Ishikawa (cell line): ENCODE results near the gene L2HGDH.

ENCODE experiments used
- CEBPB ChIP-seq: IDR thresholded peaks from 2 replicates; pipeline ENCODE4 v1.6.1; 2012
- EP300 ChIP-seq: IDR thresholded peaks from 2 replicates; pipeline ENCODE4 v1.6.1; 2012; ENCODE audit warnings: borderline replicate concordance
- RAD21 ChIP-seq: IDR thresholded peaks from 2 replicates; pipeline ENCODE4 v1.6.1; 2012; ENCODE audit warnings: low read depth
- TAF1 ChIP-seq: IDR thresholded peaks from 2 replicates; pipeline ENCODE4 v1.6.1; 2012; ENCODE audit warnings: low read depth, mild to moderate bottlenecking
- YY1 ChIP-seq: IDR thresholded peaks from 2 replicates; pipeline ENCODE4 v1.6.1; 2012; ENCODE audit warnings: low read depth
- TF ChIP-seq, protein P1 (sequence below): IDR thresholded peaks from 2 replicates; pipeline ENCODE4 v1.6.1; 2012
- TF ChIP-seq, protein P2 (sequence below): IDR thresholded peaks from 2 replicates; pipeline ENCODE4 v1.6.1; 2012; ENCODE audit warnings: low read depth, mild to moderate bottlenecking

DNA sequence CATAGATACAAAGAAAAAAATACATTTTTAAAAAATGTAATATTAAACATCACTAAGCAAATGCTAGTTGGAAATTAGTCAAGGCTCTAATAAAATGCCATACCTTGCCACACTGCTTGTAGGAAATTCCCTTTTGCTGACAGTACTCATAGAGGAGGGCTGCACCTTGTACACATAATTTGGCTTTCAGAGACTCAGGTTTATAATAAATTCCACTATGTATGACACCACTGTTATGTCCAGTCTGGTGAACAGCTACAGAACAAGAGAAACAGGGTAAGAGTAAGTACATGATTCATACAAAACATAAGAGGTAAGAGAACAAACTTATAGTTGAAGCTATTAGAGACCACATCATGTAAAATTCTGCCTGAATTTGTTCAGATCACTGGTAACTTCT lies 10.1 kb downstream of the L2HGDH start:
- no peak for TF ChIP-seq EP300
- no peak for TF ChIP-seq TAF1
- no peak for TF ChIP-seq YY1
- no peak for TF ChIP-seq CEBPB
- TF ChIP-seq, protein P1, sequence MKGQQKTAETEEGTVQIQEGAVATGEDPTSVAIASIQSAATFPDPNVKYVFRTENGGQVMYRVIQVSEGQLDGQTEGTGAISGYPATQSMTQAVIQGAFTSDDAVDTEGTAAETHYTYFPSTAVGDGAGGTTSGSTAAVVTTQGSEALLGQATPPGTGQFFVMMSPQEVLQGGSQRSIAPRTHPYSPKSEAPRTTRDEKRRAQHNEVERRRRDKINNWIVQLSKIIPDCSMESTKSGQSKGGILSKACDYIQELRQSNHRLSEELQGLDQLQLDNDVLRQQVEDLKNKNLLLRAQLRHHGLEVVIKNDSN, result no peak
- TF ChIP-seq, protein P2, sequence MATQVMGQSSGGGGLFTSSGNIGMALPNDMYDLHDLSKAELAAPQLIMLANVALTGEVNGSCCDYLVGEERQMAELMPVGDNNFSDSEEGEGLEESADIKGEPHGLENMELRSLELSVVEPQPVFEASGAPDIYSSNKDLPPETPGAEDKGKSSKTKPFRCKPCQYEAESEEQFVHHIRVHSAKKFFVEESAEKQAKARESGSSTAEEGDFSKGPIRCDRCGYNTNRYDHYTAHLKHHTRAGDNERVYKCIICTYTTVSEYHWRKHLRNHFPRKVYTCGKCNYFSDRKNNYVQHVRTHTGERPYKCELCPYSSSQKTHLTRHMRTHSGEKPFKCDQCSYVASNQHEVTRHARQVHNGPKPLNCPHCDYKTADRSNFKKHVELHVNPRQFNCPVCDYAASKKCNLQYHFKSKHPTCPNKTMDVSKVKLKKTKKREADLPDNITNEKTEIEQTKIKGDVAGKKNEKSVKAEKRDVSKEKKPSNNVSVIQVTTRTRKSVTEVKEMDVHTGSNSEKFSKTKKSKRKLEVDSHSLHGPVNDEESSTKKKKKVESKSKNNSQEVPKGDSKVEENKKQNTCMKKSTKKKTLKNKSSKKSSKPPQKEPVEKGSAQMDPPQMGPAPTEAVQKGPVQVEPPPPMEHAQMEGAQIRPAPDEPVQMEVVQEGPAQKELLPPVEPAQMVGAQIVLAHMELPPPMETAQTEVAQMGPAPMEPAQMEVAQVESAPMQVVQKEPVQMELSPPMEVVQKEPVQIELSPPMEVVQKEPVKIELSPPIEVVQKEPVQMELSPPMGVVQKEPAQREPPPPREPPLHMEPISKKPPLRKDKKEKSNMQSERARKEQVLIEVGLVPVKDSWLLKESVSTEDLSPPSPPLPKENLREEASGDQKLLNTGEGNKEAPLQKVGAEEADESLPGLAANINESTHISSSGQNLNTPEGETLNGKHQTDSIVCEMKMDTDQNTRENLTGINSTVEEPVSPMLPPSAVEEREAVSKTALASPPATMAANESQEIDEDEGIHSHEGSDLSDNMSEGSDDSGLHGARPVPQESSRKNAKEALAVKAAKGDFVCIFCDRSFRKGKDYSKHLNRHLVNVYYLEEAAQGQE, result no peak
- no peak for TF ChIP-seq RAD21
